HCEC 1CT (cell line): Measurements from ENCODE around the gene PRDM4.
"Not testable (repeated sequence)": the region's sequence is repeated elsewhere in the genome, so short reads cannot be mapped to it uniquely, and the experiment has no call there.

Experiments
- DNase-seq: peaks from one replicate; pipeline ENCODE4 v3.0.0-alpha.2; 2017

Gene PRDM4

GRCh38 chr12:107774349-107775029 is 13.6 kb upstream of the PRDM4 start, which contains the start of gene ASCL4:
TSS of gene ASCL4 (plus strand) at chr12:107774704. CDS start at chr12:107775219, 515 bp downstream.
- no peak for DNase-seq

GRCh38 chr12:107767466-107767865 is 6.5 kb upstream of the PRDM4 start:
- no peak for DNase-seq

GRCh38 chr12:107765316-107765715 is 4.4 kb upstream of the PRDM4 start:
- DNase-seq = no peak

GRCh38 chr12:107764626-107765025 is 3.7 kb upstream of the PRDM4 start:
- no peak for DNase-seq

- DNase-seq = no peak
Measured at GRCh38 chr12:107762874-107763273, 1.9 kb upstream of the PRDM4 start.

GRCh38 chr12:107761502-107761904 is 566 bp upstream of the PRDM4 start:
- no peak for DNase-seq

- peak; percentile 4 for DNase-seq
Measured at GRCh38 chr12:107760207-107760808, 629 bp downstream of the PRDM4 start.

GRCh38 chr12:107759410-107759809 is 1.5 kb downstream of the PRDM4 start:
- peak; percentile 82 for DNase-seq

- peak; percentile 55 for DNase-seq
Measured at GRCh38 chr12:107749083-107749482, 11.9 kb downstream of the PRDM4 start.

- peak; percentile 82 for DNase-seq
Measured at GRCh38 chr12:107748472-107748871, 12.5 kb downstream of the PRDM4 start.

GRCh38 chr12:107736914-107737313 is 24.0 kb downstream of the PRDM4 start:
- DNase-seq = no peak

- DNase-seq = no peak
Measured at GRCh38 chr12:107735763-107736162, 25.2 kb downstream of the PRDM4 start.

GRCh38 chr12:107734139-107734538 is 26.8 kb downstream of the PRDM4 start:
- no peak for DNase-seq

GRCh38 chr12:107732365-107732764 is 28.6 kb downstream of the PRDM4 start:
- no peak for DNase-seq

GRCh38 chr12:107731366-107731765 is 29.6 kb downstream of the PRDM4 start:
- DNase-seq = no peak

- no peak for DNase-seq
Measured at GRCh38 chr12:107730618-107731341, 30.2 kb downstream of the PRDM4 start.

- DNase-seq = not testable (repeated sequence)
Measured at GRCh38 chr12:107727742-107728141, 33.2 kb downstream of the PRDM4 start.

- DNase-seq = not testable (repeated sequence)
Measured at GRCh38 chr12:107727327-107727726, 33.6 kb downstream of the PRDM4 start.

- no peak for DNase-seq
Measured at GRCh38 chr12:107718606-107719005, 42.3 kb downstream of the PRDM4 start.

- DNase-seq = no peak
Measured at GRCh38 chr12:107715780-107716179, 45.2 kb downstream of the PRDM4 start.

GRCh38 chr12:107705522-107705921 is 55.4 kb downstream of the PRDM4 start:
- not testable (repeated sequence) for DNase-seq

GRCh38 chr12:107704041-107704440 is 56.9 kb downstream of the PRDM4 start:
- DNase-seq = peak; percentile 74

GRCh38 chr12:107702106-107702505 is 58.8 kb downstream of the PRDM4 start:
- DNase-seq = no peak

GRCh38 chr12:107695772-107696171 is 65.2 kb downstream of the PRDM4 start:
- peak; percentile 27 for DNase-seq
